Naive thymus-derived CD4-positive, alpha-beta T cell (primary cell): ENCODE results near the gene USP37. TPM values are rescaled to one million over a fixed set of nuclear protein-coding genes. Genes with fewer than 3 reads are reported as not detected.
A peak's percentile ranks its signal among the peaks of the same experiment; 100 is the strongest.

Source experiments
- ATAC-seq: fragments of 150-1000 bp; cut with Tn5 transposase; 2 replicates; pipeline ENCODE4 v1.10.0; 2021; ENCODE audit warnings: mild to moderate bottlenecking, moderate library complexity
- CTCF ChIA-PET: fragments of 350-600 bp; sonication (Branson Sonifier 250); formaldehyde crosslinking; loops from one replicate; lab custom pipeline; 2021; ENCODE audit warnings: antibody characterized with exemption; lab: Charles Lee
- POLR2A ChIA-PET: fragments of 350-600 bp; sonication (Branson Sonifier 250); formaldehyde crosslinking; loops from one replicate; lab custom pipeline; 2021; ENCODE audit warnings: antibody characterized with exemption, inconsistent platforms; lab: Charles Lee
- DNase-seq, 9 donors: peaks; one replicate each; pipeline versions ENCODE4 v3.0.0 to v3.0.0-alpha.2; 2020 to 2022; ENCODE audit warnings: mixed read lengths in 1 of 9
- H3K27ac ChIP-seq: one replicate; pipeline ENCODE4 v1.7.0; 2013; ENCODE audit warnings: mild to moderate bottlenecking, low read depth, low read length, moderate library complexity
- H3K27me3 ChIP-seq, 2 donors: one replicate each; pipeline ENCODE4 v1.7.0; 2013; ENCODE audit warnings: low read length in 2 of 2, mild to moderate bottlenecking in 2 of 2, moderate library complexity in 2 of 2; ENCODE audit not compliant: control insufficient read depth in 2 of 2, insufficient read depth in 2 of 2
- H3K36me3 ChIP-seq, 3 experiments: 1 replicate in 2 of 3; 2 replicates in 1 of 3; pipeline ENCODE4 v1.7.0; 2013; ENCODE audit warnings: low read length in 3 of 3, mild to moderate bottlenecking in 3 of 3, moderate library complexity in 1 of 3; ENCODE audit not compliant: insufficient read depth in 3 of 3, control insufficient read depth in 2 of 3
- H3K4me1 ChIP-seq, 2 donors: one replicate each; pipeline ENCODE4 v1.7.0; 2013; ENCODE audit warnings: low read length in 2 of 2, mild to moderate bottlenecking in 2 of 2, moderate library complexity in 1 of 2; ENCODE audit not compliant: control insufficient read depth in 2 of 2, insufficient read depth in 2 of 2
- H3K4me3 ChIP-seq: 2 replicates; pipeline ENCODE4 v1.7.0; 2013; ENCODE audit warnings: mild to moderate bottlenecking, low read length
- H3K9me3 ChIP-seq, 3 experiments: 1 replicate in 2 of 3; 2 replicates in 1 of 3; pipeline ENCODE4 v1.7.0; 2013; ENCODE audit warnings: low read length in 3 of 3; ENCODE audit not compliant: control insufficient read depth in 2 of 3
- H3K27ac Mint-ChIP-seq, 9 donors: one replicate each; pipeline ENCODE4 v1.8.0; 2020 to 2022; ENCODE audit warnings: mixed read lengths in 9 of 9, mild to moderate bottlenecking in 8 of 9, moderate library complexity in 5 of 9, inconsistent platforms in 2 of 9
- H3K27me3 Mint-ChIP-seq, 5 donors: one replicate each; pipeline ENCODE4 v1.8.0; 2021 to 2022; ENCODE audit warnings: mixed read lengths in 5 of 5, mild to moderate bottlenecking in 1 of 5
- H3K36me3 Mint-ChIP-seq, 5 donors: one replicate each; pipeline ENCODE4 v1.8.0; 2020 to 2022; ENCODE audit warnings: mixed read lengths in 5 of 5, mild to moderate bottlenecking in 3 of 5, inconsistent platforms in 1 of 5
- H3K4me1 Mint-ChIP-seq, 7 donors: one replicate each; pipeline ENCODE4 v1.8.0; 2020 to 2022; ENCODE audit warnings: mixed read lengths in 7 of 7, mild to moderate bottlenecking in 3 of 7, inconsistent platforms in 1 of 7
- H3K4me3 Mint-ChIP-seq, 10 donors: one replicate each; pipeline ENCODE4 v1.8.0; 2020 to 2022; ENCODE audit warnings: mild to moderate bottlenecking in 10 of 10, mixed read lengths in 10 of 10, moderate library complexity in 6 of 10, inconsistent platforms in 2 of 10
- H3K9me3 Mint-ChIP-seq, 11 donors: one replicate each; pipeline ENCODE4 v1.8.0; 2020 to 2022; ENCODE audit warnings: mixed read lengths in 11 of 11, mild to moderate bottlenecking in 4 of 11, inconsistent platforms in 1 of 11, moderate library complexity in 1 of 11
- intact Hi-C, 2 donors: fragments of 100-400 bp; cut with micrococcal nuclease; formaldehyde crosslinking; loops; one replicate each; pipeline ENCODE4 v1.15.1; 2023
- polyA plus RNA-seq, 2 donors: library from polyadenylated mRNA; unstranded; fragments of 300-500 nt; fragmentation: Illumina TruSeq; gene quantifications; one replicate each; pipeline ENCODE4 v1.2.3, GENCODE V29; 2021
- total RNA-seq, 6 experiments: library from RNA in 5 of 6; stranded (reverse) in 5 of 6; gene quantifications; 1 replicate in 5 of 6; 2 replicates in 1 of 6; pipeline ENCODE4 v1.2.3 and lab custom pipeline; 2021 to 2026

USP37 gene
- total and polyA plus RNA-seq, 7 experiments from 2014 or later = 10.1 to 36.3 (median 24.6) TPM

- Histone ChIP-seq H3K4me1 (peaks cover 0 to 4% of the 10 kb centered on the region in 2 donors), H3K36me3 (peaks cover 0 to 25% (median 3%) of the 10 kb centered on the region in 3 experiments), H3K27me3 (no peaks in the 10 kb centered on the region), H3K9me3 (no peaks in the 10 kb centered on the region), H3K27ac (no peak overlapping the region), H3K4me3 (no peak overlapping the region)
- Mint-ChIP-seq H3K27me3 (no peaks in the 10 kb centered on the region), H3K9me3 (no peaks in the 10 kb centered on the region), H3K4me1 (peaks cover 5 to 11% (median 9%) of the 10 kb centered on the region in 7 donors), H3K27ac (peak overlapping the region in 2 of 9 donors; percentile 3 to 62), H3K4me3 (no peak overlapping the region), H3K36me3 (peaks cover 0 to 37% (median 17%) of the 10 kb centered on the region in 5 donors)
- DNase-seq (peak in 3 of 9 donors; percentile 9 to 24 (median 23)), ATAC-seq (peak; percentile 45)
- intact Hi-C loops = loop anchor here (1.0 kb wide), 6 partner anchors 60 to 280 kb away; partner anchors contain the start of gene CATIP (in 1 of the 2)
- ChIA-PET POLR2A (interaction anchor here (0.6 to 1.9 kb wide), 3 partner anchors 59 to 180 kb away, joined by 3 to 6 read pairs (median 4); partner anchors contain the start of gene CTDSP1), CTCF (interaction anchor here (0.6 to 1.6 kb wide), 13 partner anchors 9 to 247 kb away, joined by 3 to 7 read pairs (median 4); no protein-coding TSS in a partner anchor)
Measured at GRCh38 chr2:218465987-218466633, 102.0 kb downstream of the USP37 start.

DNA sequence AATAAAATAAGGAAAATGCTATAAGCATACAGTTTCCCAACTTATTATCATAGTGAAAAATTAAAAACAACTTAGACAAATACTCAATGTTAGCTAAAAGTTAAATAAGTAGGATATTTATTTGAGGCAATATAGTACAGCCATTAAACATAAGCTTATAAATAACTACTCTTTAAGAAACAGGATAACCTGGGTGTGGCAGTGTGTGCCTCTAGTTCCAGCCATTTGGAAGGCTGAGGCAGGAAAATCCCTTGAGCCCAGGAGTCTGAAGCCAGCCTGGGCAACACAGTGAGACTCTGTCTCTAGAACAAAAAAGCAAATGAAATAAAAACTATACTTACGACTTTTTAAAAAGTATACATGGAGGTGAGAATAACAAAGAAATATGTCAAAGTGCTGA is 109.6 kb downstream of the USP37 start:
- Mint-ChIP-seq H3K4me1 (no peaks in the 10 kb centered on the region), H3K4me3 (no peak overlapping the region), H3K9me3 (peaks cover 0 to 14% (median 8%) of the 10 kb centered on the region in 11 donors), H3K36me3 (peaks cover 15 to 51% (median 40%) of the 10 kb centered on the region in 5 donors), H3K27ac (peak overlapping the region in 1 of 9 donors; percentile 55), H3K27me3 (no peaks in the 10 kb centered on the region)
- Histone ChIP-seq H3K36me3 (peaks cover 8 to 53% (median 16%) of the 10 kb centered on the region in 3 experiments), H3K9me3 (peaks cover 0 to 6% (median 0%) of the 10 kb centered on the region in 3 experiments), H3K27me3 (no peaks in the 10 kb centered on the region), H3K4me1 (no peaks in the 10 kb centered on the region), H3K4me3 (no peak overlapping the region), H3K27ac (no peak overlapping the region)
- ATAC-seq (no peak), DNase-seq (no peak)
- intact Hi-C loops = no loop called here
- ChIA-PET CTCF (interaction anchor here (0.6 kb wide), 1 partner anchor 8 kb away, joined by 3 read pairs; no protein-coding TSS in a partner anchor), POLR2A (interaction anchor here (0.5 kb wide), 1 partner anchor 28 kb away, joined by 3 read pairs; no protein-coding TSS in a partner anchor)

- no peak for ATAC-seq
- H3K36me3 Mint-ChIP-seq = peaks cover 15 to 41% (median 36%) of the 10 kb centered on the region in 5 donors
- Histone ChIP-seq H3K9me3 (peaks cover 0 to 6% (median 0%) of the 10 kb centered on the region in 3 experiments), H3K27me3 (no peaks in the 10 kb centered on the region), H3K36me3 (peaks cover 8 to 50% (median 16%) of the 10 kb centered on the region in 3 experiments), H3K4me3 (no peak overlapping the region), H3K27ac (no peak overlapping the region), H3K4me1 (no peaks in the 10 kb centered on the region)
- H3K27ac Mint-ChIP-seq = no peak overlapping the region
- H3K4me1 Mint-ChIP-seq = no peaks in the 10 kb centered on the region
- intact Hi-C loops = no loop called here
- CTCF ChIA-PET = interaction anchor here (0.6 to 1.7 kb wide), 2 partner anchors 9 to 153 kb away, joined by 4 to 7 read pairs; no protein-coding TSS in a partner anchor
- no peaks in the 10 kb centered on the region for H3K27me3 Mint-ChIP-seq
- H3K9me3 Mint-ChIP-seq = peaks cover 0 to 14% (median 8%) of the 10 kb centered on the region in 11 donors
- H3K4me3 Mint-ChIP-seq = no peak overlapping the region
- POLR2A ChIA-PET = no interaction called here
- DNase-seq = no peak
Measured at GRCh38 chr2:218456849-218457248, 111.3 kb downstream of the USP37 start.

DNA sequence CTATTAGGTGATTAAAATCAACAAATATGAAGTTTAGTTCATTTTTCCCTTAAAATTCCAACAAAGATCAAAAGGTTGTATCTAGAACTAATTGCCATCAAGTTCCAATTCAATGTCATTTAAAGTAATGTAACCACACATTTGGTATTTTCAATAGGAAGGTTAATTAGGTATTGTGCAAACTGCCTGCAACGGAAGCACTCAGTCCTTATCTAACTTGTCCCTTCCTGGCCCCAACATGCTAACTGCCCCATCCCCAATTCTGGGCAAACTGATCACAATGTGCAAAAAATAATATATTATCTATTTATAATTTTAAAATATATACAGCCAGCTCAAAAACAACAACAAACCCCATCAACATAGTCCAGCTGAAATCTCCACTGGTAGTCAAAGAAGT is 116.1 kb downstream of the USP37 start:
- Mint-ChIP-seq H3K27me3 (no peaks in the 10 kb centered on the region), H3K9me3 (peaks cover 0 to 14% (median 8%) of the 10 kb centered on the region in 11 donors), H3K4me3 (no peak overlapping the region), H3K36me3 (peaks cover 15 to 53% (median 37%) of the 10 kb centered on the region in 5 donors), H3K4me1 (peaks cover 0 to 12% (median 0%) of the 10 kb centered on the region in 7 donors), H3K27ac (no peak overlapping the region)
- ChIA-PET CTCF (no interaction called here), POLR2A (no interaction called here)
- H3K9me3 ChIP-seq = peaks cover 0 to 6% (median 0%) of the 10 kb centered on the region in 3 experiments
- H3K4me1 ChIP-seq = no peaks in the 10 kb centered on the region
- DNase-seq (no peak), ATAC-seq (no peak)
- H3K27me3 ChIP-seq = no peaks in the 10 kb centered on the region
- H3K4me3 ChIP-seq = no peak overlapping the region
- no peak overlapping the region for H3K27ac ChIP-seq
- intact Hi-C loops = no loop called here
- H3K36me3 ChIP-seq = peaks cover 8 to 40% (median 11%) of the 10 kb centered on the region in 3 experiments

DNA sequence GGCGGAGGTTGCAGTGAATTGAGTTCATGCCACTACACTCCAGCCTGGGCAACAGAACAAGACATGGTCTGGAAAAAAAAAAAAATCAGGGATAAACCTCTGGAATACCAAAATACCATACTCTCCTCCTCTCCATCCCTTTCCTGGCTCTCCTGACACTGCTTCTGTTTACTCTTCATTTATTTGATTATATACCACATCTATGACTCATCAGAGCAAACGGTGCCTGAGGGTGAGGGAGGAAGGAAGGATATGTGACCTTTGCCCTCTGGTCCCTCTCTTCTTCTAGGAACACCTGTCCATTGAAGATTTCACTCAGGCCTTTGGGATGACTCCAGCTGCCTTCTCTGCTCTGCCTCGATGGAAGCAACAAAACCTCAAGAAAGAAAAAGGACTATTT is 119.2 kb downstream of the USP37 start:
- Mint-ChIP-seq H3K4me3 (no peak overlapping the region), H3K27me3 (no peaks in the 10 kb centered on the region), H3K36me3 (peaks cover 0 to 31% (median 15%) of the 10 kb centered on the region in 5 donors), H3K27ac (no peak overlapping the region), H3K4me1 (peaks cover 0 to 12% (median 0%) of the 10 kb centered on the region in 7 donors), H3K9me3 (no peaks in the 10 kb centered on the region)
- H3K9me3 ChIP-seq = no peaks in the 10 kb centered on the region
- no peaks in the 10 kb centered on the region for H3K27me3 ChIP-seq
- POLR2A ChIA-PET = no interaction called here
- H3K36me3 ChIP-seq = peaks cover 0 to 9% (median 0%) of the 10 kb centered on the region in 3 experiments
- no peak overlapping the region for H3K4me3 ChIP-seq
- no peaks in the 10 kb centered on the region for H3K4me1 ChIP-seq
- CTCF ChIA-PET = no interaction called here
- no peak for DNase-seq
- no peak for ATAC-seq
- no peak overlapping the region for H3K27ac ChIP-seq
- intact Hi-C loops = no loop called here

DNA sequence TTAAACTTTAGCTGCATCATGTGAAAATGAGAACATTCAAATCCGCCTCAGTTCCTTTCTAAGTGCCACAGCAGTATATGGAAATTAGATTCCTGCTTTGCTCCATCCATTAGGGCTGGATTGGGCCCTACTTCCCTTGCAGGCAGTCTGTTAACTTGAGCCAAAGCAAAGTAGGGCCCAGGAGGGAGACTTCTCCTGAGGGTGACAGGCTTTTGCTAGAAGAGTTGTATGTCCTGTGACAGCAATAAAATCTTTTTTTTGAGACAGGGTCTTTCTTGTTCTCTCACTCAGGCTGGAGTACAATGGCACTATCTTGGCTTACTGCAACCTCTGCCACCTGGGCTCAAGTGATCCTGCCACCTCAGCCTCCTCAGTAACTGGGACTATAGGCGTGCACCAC is 121.1 kb downstream of the USP37 start:
- POLR2A ChIA-PET = no interaction called here
- no peak overlapping the region for H3K27ac Mint-ChIP-seq
- peaks cover 0 to 26% (median 11%) of the 10 kb centered on the region in 5 donors for H3K36me3 Mint-ChIP-seq
- H3K4me1 Mint-ChIP-seq = peaks cover 0 to 12% (median 0%) of the 10 kb centered on the region in 7 donors
- intact Hi-C loops = no loop called here
- Histone ChIP-seq H3K9me3 (no peaks in the 10 kb centered on the region), H3K27me3 (no peaks in the 10 kb centered on the region), H3K36me3 (peaks cover 0 to 6% (median 0%) of the 10 kb centered on the region in 3 experiments), H3K27ac (no peak overlapping the region), H3K4me3 (no peak overlapping the region), H3K4me1 (no peaks in the 10 kb centered on the region)
- DNase-seq (peak in 1 of 9 donors; percentile 7), ATAC-seq (no peak)
- H3K4me3 Mint-ChIP-seq = no peak overlapping the region
- no peaks in the 10 kb centered on the region for H3K9me3 Mint-ChIP-seq
- CTCF ChIA-PET = no interaction called here
- no peaks in the 10 kb centered on the region for H3K27me3 Mint-ChIP-seq
